Fibroblast of villous mesenchyme (primary cell): ENCODE data around the gene AKAIN1. TPM values are rescaled to one million over a fixed set of nuclear protein-coding genes. Genes with fewer than 3 reads are reported as not detected.

Experiments used
- DNase-seq: peaks from one replicate; pipeline ENCODE4 v3.0.0-alpha.2; 2010; ENCODE audit warnings: low read depth
- H3K4me3 ChIP-seq: 2 replicates; pipeline ENCODE4 v1.5.1; 2011; ENCODE audit warnings: low read depth, mild to moderate bottlenecking, low read length
- CTCF ChIP-seq: IDR thresholded peaks from 2 replicates; pipeline ENCODE4 v1.5.1; 2012; ENCODE audit warnings: low read depth, mild to moderate bottlenecking, low read length; ENCODE audit not compliant: insufficient read depth
- total RNA-seq: library from RNA; depleted of rRNA; stranded (reverse); fragments of >200 nt; gene quantifications from 2 replicates; pipeline ENCODE4 v1.2.3, GENCODE V29; 2012

Gene AKAIN1
- total RNA-seq, 1 donor = not detected

- H3K4me3 ChIP-seq = no peak overlapping the region
- no peak for TF ChIP-seq CTCF
- DNase-seq = no peak
Observed at GRCh38 chr18:5152343-5153020, 44.6 kb downstream of the AKAIN1 start.

GRCh38 chr18:5150894-5151293 is 46.2 kb downstream of the AKAIN1 start:
- no peak overlapping the region for H3K4me3 ChIP-seq
- DNase-seq = no peak
- TF ChIP-seq CTCF = no peak

GRCh38 chr18:5146093-5146492 is 51.0 kb downstream of the AKAIN1 start:
- DNase-seq = no peak
- no peak for TF ChIP-seq CTCF
- H3K4me3 ChIP-seq = no peak overlapping the region

- DNase-seq = no peak
- no peak overlapping the region for H3K4me3 ChIP-seq
- TF ChIP-seq CTCF = no peak
Observed at GRCh38 chr18:5145168-5145825, 51.8 kb downstream of the AKAIN1 start.

GRCh38 chr18:5144629-5145028 is 52.4 kb downstream of the AKAIN1 start:
- no peak overlapping the region for H3K4me3 ChIP-seq
- no peak for DNase-seq
- TF ChIP-seq CTCF = no peak

GRCh38 chr18:5142859-5143258 is 54.2 kb downstream of the AKAIN1 start:
- no peak for DNase-seq
- H3K4me3 ChIP-seq = no peak overlapping the region
- no peak for TF ChIP-seq CTCF
